PC-3 (cell line): Measurements from ENCODE around the gene GRK7. TPM values are rescaled to one million over a fixed set of nuclear protein-coding genes. Genes with fewer than 3 reads are reported as not detected.
"Not testable (repeated sequence)": the region's sequence is repeated elsewhere in the genome, so short reads cannot be mapped to it uniquely, and the experiment has no call there.

Experiments used
- ATAC-seq: fragments of 200-7000 bp; cut with Tn5 transposase; 2 replicates; pipeline ENCODE4 v1.9.1; 2020; ENCODE audit warnings: mild to moderate bottlenecking, moderate library complexity
- BruUV-seq: library from RNA; stranded (reverse); fragments of 400-500 nt; replicated peaks from 2 replicates; lab custom pipeline; 2021; lab: Mats Ljungman, UMichigan
- CTCF ChIA-PET: fragments of 300-600 bp; sonication (Branson Sonifier 250); formaldehyde crosslinking; loops from one replicate; lab custom pipeline; 2022; ENCODE audit warnings: antibody characterized with exemption; lab: Charles Lee
- POLR2A ChIA-PET: fragments of 300-600 bp; sonication (Branson Sonifier 250); formaldehyde crosslinking; loops from one replicate; lab custom pipeline; 2022; ENCODE audit warnings: antibody characterized with exemption; ENCODE audit not compliant: unreplicated experiment; lab: Charles Lee
- DNase-seq: peaks from one replicate; pipeline ENCODE4 v3.0.0-alpha.2; 2015
- H2AFZ ChIP-seq: fragments of 300-600 bp; sonication (generic); 2 replicates; pipeline ENCODE4 v1.6.0; 2016; ENCODE audit warnings: antibody characterized with exemption, low read length
- H3F3A ChIP-seq: fragments of 300-600 bp; sonication (generic); one replicate; pipeline ENCODE4 v1.6.0; 2017; ENCODE audit warnings: antibody characterized with exemption, low read length, control low read depth, mild to moderate bottlenecking; ENCODE audit not compliant: unreplicated experiment
- H3K27ac ChIP-seq: fragments of 300-600 bp; sonication (generic); 2 replicates; pipeline ENCODE4 v1.5.1; 2016; ENCODE audit warnings: mild to moderate bottlenecking, low read length
- H3K27me3 ChIP-seq: fragments of 300-600 bp; sonication (generic); 2 replicates; pipeline ENCODE4 v1.6.1; 2016; ENCODE audit warnings: low read length, mixed read lengths
- H3K36me3 ChIP-seq: fragments of 300-600 bp; sonication (generic); 2 replicates; pipeline ENCODE4 v1.6.1; 2016; ENCODE audit warnings: low read depth, mixed run types, low read length, mixed read lengths
- H3K4me1 ChIP-seq: fragments of 300-600 bp; sonication (generic); 2 replicates; pipeline ENCODE4 v1.5.1; 2016; ENCODE audit warnings: low read length; ENCODE audit not compliant: insufficient read depth
- H3K4me2 ChIP-seq: fragments of 300-600 bp; sonication (generic); 2 replicates; pipeline ENCODE4 v1.6.0; 2016; ENCODE audit warnings: low read length
- H3K4me3 ChIP-seq: fragments of 300-600 bp; sonication (generic); 2 replicates; pipeline ENCODE4 v1.5.1; 2016; ENCODE audit warnings: mild to moderate bottlenecking, low read length, mixed read lengths
- H3K79me2 ChIP-seq: fragments of 300-600 bp; sonication (generic); 2 replicates; pipeline ENCODE4 v1.6.1; 2017; ENCODE audit warnings: low read length, mixed read lengths
- H3K9ac ChIP-seq: fragments of 300-600 bp; sonication (generic); 2 replicates; pipeline ENCODE4 v1.6.0; 2016; ENCODE audit warnings: mild to moderate bottlenecking, low read length
- H3K9me2 ChIP-seq: fragments of 300-600 bp; sonication (generic); replicated peaks from 2 replicates; pipeline ENCODE4 v1.6.1; 2016; ENCODE audit warnings: mixed run types, low read length, mixed read lengths
- H3K9me3 ChIP-seq: fragments of 300-600 bp; sonication (generic); 2 replicates; pipeline ENCODE4 v1.6.1; 2016; ENCODE audit warnings: low read length, mixed read lengths
- H4K20me1 ChIP-seq: fragments of 300-600 bp; sonication (generic); 2 replicates; pipeline ENCODE4 v1.6.1; 2016; ENCODE audit warnings: low read length, mixed read lengths
- CTCF ChIP-seq: fragments of 300-600 bp; sonication (generic); conservative IDR thresholded peaks from 2 replicates; pipeline ENCODE4 v1.5.1; 2017; ENCODE audit warnings: antibody characterized with exemption, low read depth, mild to moderate bottlenecking, low read length
- EZH2 ChIP-seq: fragments of 300-600 bp; sonication (generic); IDR thresholded peaks from one replicate; pipeline ENCODE4 v1.6.1; 2017; ENCODE audit warnings: antibody characterized with exemption, mild to moderate bottlenecking, low read length; ENCODE audit not compliant: unreplicated experiment
- EZH2phosphoT487 ChIP-seq: fragments of 300-600 bp; sonication (generic); IDR thresholded peaks from 2 replicates; pipeline ENCODE4 v1.6.1; 2018; ENCODE audit warnings: mild to moderate bottlenecking, antibody characterized with exemption, low read length, borderline replicate concordance
- intact Hi-C: fragments of 100-400 bp; cut with micrococcal nuclease; formaldehyde crosslinking; loops from 2 replicates; pipeline ENCODE4 v1.9.0; 2023
- total RNA-seq: library from RNA; depleted of rRNA; stranded (reverse); fragments of >200 nt; gene quantifications from 2 replicates; pipeline ENCODE4 v1.2.3, GENCODE V29; 2014

GRK7 gene
- total RNA-seq, 1 experiment from 2014 or later: not detected

- intact Hi-C loops: no loop called here
- CTCF ChIA-PET: no interaction called here
These were observed 20.9 kb downstream of the GRK7 start for GRCh38 chr3:141784096-141784495.

GRCh38 chr3:141784531-141784930 is 21.3 kb downstream of the GRK7 start:
- POLR2A ChIA-PET: no interaction called here
- Histone ChIP-seq H3K4me3 (no peak overlapping the region), H3K36me3 (no peaks in the 10 kb centered on the region), H3K27ac (no peak overlapping the region), H2AFZ (no peak overlapping the region), H3K9ac (no peak overlapping the region), H3K4me2 (no peak overlapping the region), H3K9me2 (no peaks in the 10 kb centered on the region), H3K79me2 (no peaks in the 10 kb centered on the region), H3K27me3 (no peaks in the 10 kb centered on the region), H3K9me3 (no peaks in the 10 kb centered on the region), H4K20me1 (no peaks in the 10 kb centered on the region), H3F3A (no peaks in the 10 kb centered on the region), H3K4me1 (no peaks in the 10 kb centered on the region)
- DNase-seq: no peak
- intact Hi-C loops: no loop called here
- ATAC-seq: no peak
- CTCF ChIA-PET: no interaction called here
- no peak for TF ChIP-seq EZH2
- no peak for TF ChIP-seq EZH2phosphoT487
- BruUV-seq: no TSS peak

More at GRCh38 chr3:141784096-141784495, 20.9 kb downstream of the GRK7 start:
- POLR2A ChIA-PET: no interaction called here
- H3K9me2 ChIP-seq: no peaks in the 10 kb centered on the region
- no TSS peak for BruUV-seq
- TF ChIP-seq EZH2phosphoT487 (no peak), CTCF (no peak), EZH2 (no peak)
- no peak for DNase-seq
- H3K27ac ChIP-seq: no peak overlapping the region
- H3K4me2 ChIP-seq: no peak overlapping the region
- H2AFZ ChIP-seq: no peak overlapping the region
- H3K36me3 ChIP-seq: no peaks in the 10 kb centered on the region
- no peaks in the 10 kb centered on the region for H3K79me2 ChIP-seq
- ATAC-seq: no peak
- H3F3A ChIP-seq: no peaks in the 10 kb centered on the region
- no peaks in the 10 kb centered on the region for H4K20me1 ChIP-seq
- H3K27me3 ChIP-seq: no peaks in the 10 kb centered on the region
- H3K4me3 ChIP-seq: no peak overlapping the region
- no peak overlapping the region for H3K9ac ChIP-seq
- H3K9me3 ChIP-seq: no peaks in the 10 kb centered on the region
- no peaks in the 10 kb centered on the region for H3K4me1 ChIP-seq

GRCh38 chr3:141788149-141788548 is 24.9 kb downstream of the GRK7 start:
- H4K20me1 ChIP-seq: no peaks in the 10 kb centered on the region
- no peaks in the 10 kb centered on the region for H3K4me1 ChIP-seq
- no peaks in the 10 kb centered on the region for H3K27me3 ChIP-seq
- H2AFZ ChIP-seq: no peak overlapping the region
- H3K4me2 ChIP-seq: no peak overlapping the region
- H3F3A ChIP-seq: no peaks in the 10 kb centered on the region
- no peak overlapping the region for H3K9ac ChIP-seq
- no peak overlapping the region for H3K27ac ChIP-seq
- H3K4me3 ChIP-seq: no peak overlapping the region
- TF ChIP-seq CTCF: no peak
- no peak for TF ChIP-seq EZH2
- TF ChIP-seq EZH2phosphoT487: no peak
- no peaks in the 10 kb centered on the region for H3K9me2 ChIP-seq
- H3K36me3 ChIP-seq: no peaks in the 10 kb centered on the region
- intact Hi-C loops: no loop called here
- ATAC-seq (no peak), DNase-seq (no peak)
- CTCF ChIA-PET: no interaction called here
- no TSS peak for BruUV-seq
- POLR2A ChIA-PET: no interaction called here
- no peaks in the 10 kb centered on the region for H3K9me3 ChIP-seq
- no peaks in the 10 kb centered on the region for H3K79me2 ChIP-seq

- H2AFZ ChIP-seq, H3K79me2 ChIP-seq, H3K27me3 ChIP-seq, H3K4me1 ChIP-seq, H3F3A ChIP-seq, H4K20me1 ChIP-seq, H3K9ac ChIP-seq, H3K36me3 ChIP-seq, DNase-seq, H3K9me2 ChIP-seq, ATAC-seq, H3K9me3 ChIP-seq, intact Hi-C loops, POLR2A ChIA-PET, BruUV-seq, H3K27ac ChIP-seq, H3K4me3 ChIP-seq, H3K4me2 ChIP-seq: not testable (repeated sequence)
- CTCF ChIA-PET: interaction anchor here (0.6 kb wide), 1 partner anchor 50 kb away, joined by 3 read pairs; the partner anchor contains the start of gene RNF7
These were observed 25.5 kb downstream of the GRK7 start for GRCh38 chr3:141788750-141789149.
